Progenitor cell of endocrine pancreas (in vitro differentiated cells): ENCODE results near the gene SLC15A1. TPM values are rescaled to one million over a fixed set of nuclear protein-coding genes. Genes with fewer than 3 reads are reported as not detected.

ENCODE experiments used
- DNase-seq: peaks from one replicate; pipeline ENCODE4 v3.0.0; 2021; ENCODE audit warnings: low spot score; ENCODE audit not compliant: unreplicated experiment
- H3K27ac Mint-ChIP-seq: 2 replicates; pipeline ENCODE4 v1.8.0; 2021; ENCODE audit warnings: mild to moderate bottlenecking, moderate library complexity, mixed read lengths
- H3K27me3 Mint-ChIP-seq: 2 replicates; pipeline ENCODE4 v1.8.0; 2021; ENCODE audit warnings: mixed read lengths
- H3K36me3 Mint-ChIP-seq: 2 replicates; pipeline ENCODE4 v1.8.0; 2022; ENCODE audit warnings: mixed read lengths; ENCODE audit not compliant: insufficient read depth
- H3K4me1 Mint-ChIP-seq: 2 replicates; pipeline ENCODE4 v1.8.0; 2021; ENCODE audit warnings: low read depth, mixed read lengths
- H3K4me3 Mint-ChIP-seq: 2 replicates; pipeline ENCODE4 v1.8.0; 2021; ENCODE audit warnings: low read depth, mild to moderate bottlenecking, moderate library complexity, mixed read lengths
- H3K9me3 Mint-ChIP-seq: 2 replicates; pipeline ENCODE4 v1.8.0; 2021; ENCODE audit warnings: low read depth, mixed read lengths
- CTCF ChIP-seq: fragments of 200-600 bp; sonication (generic); IDR thresholded peaks from one replicate; pipeline ENCODE4 v1.5.0; 2021; ENCODE audit warnings: antibody characterized with exemption, mild to moderate bottlenecking; ENCODE audit not compliant: unreplicated experiment
- total RNA-seq: library from RNA; stranded (reverse); gene quantifications from 2 replicates; pipeline ENCODE4 v1.2.1, GENCODE V29; 2021

SLC15A1 gene
- total RNA-seq, 1 donor from 2014 or later = 0.53 TPM

- H3K4me1 Mint-ChIP-seq = peaks cover 12% of the 10 kb centered on the region
- H3K4me3 Mint-ChIP-seq = no peak overlapping the region
Observed at GRCh38 chr13:98675837-98676236, 76.6 kb downstream of the SLC15A1 start.

GRCh38 chr13:98675066-98675465 lies 77.4 kb downstream of the SLC15A1 start:
- Mint-ChIP-seq H3K27ac (no peak overlapping the region), H3K9me3 (no peaks in the 10 kb centered on the region), H3K36me3 (no peaks in the 10 kb centered on the region), H3K4me3 (no peak overlapping the region), H3K27me3 (peaks cover 7% of the 10 kb centered on the region), H3K4me1 (peaks cover 12% of the 10 kb centered on the region)
- TF ChIP-seq CTCF = no peak
- DNase-seq = no peak

More at GRCh38 chr13:98675837-98676236, 76.6 kb downstream of the SLC15A1 start:
- Mint-ChIP-seq H3K27ac (no peak overlapping the region), H3K36me3 (no peaks in the 10 kb centered on the region), H3K9me3 (no peaks in the 10 kb centered on the region), H3K27me3 (peaks cover 7% of the 10 kb centered on the region)
- no peak for TF ChIP-seq CTCF
- no peak for DNase-seq

GRCh38 chr13:98672947-98673613 lies 79.4 kb downstream of the SLC15A1 start:
- H3K27me3 Mint-ChIP-seq = peaks cover 9% of the 10 kb centered on the region
- peak; percentile 88 for TF ChIP-seq CTCF
- peak overlapping the region; percentile 31 for H3K4me3 Mint-ChIP-seq
- peak; percentile 42 for DNase-seq
- peaks cover 13% of the 10 kb centered on the region for H3K4me1 Mint-ChIP-seq
- H3K27ac Mint-ChIP-seq = peak overlapping the region; percentile 68
- no peaks in the 10 kb centered on the region for H3K9me3 Mint-ChIP-seq
- no peaks in the 10 kb centered on the region for H3K36me3 Mint-ChIP-seq

DNA sequence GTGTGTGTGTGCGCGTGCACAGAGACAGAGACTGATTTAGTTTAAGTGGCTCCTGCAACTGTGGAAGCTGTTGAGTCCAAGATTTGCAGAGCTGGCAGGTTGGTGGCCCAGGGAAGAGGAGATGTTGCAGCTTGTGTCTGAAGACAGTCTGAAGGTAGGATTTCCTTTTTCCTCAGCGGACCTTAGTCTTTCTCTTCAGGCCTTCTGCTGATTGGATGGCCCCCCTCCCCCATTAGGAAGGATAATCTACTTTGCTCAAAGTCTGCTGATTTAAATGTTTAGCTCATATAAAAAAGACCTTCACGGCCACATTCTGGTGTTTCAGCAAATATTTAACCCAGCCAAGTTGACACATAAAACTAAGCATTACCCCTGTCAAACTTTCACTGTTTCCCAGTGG lies 84.3 kb downstream of the SLC15A1 start:
- Mint-ChIP-seq H3K36me3 (no peaks in the 10 kb centered on the region), H3K4me3 (no peak overlapping the region), H3K4me1 (peaks cover 30% of the 10 kb centered on the region), H3K9me3 (no peaks in the 10 kb centered on the region), H3K27ac (no peak overlapping the region), H3K27me3 (peaks cover 3% of the 10 kb centered on the region)
- DNase-seq = no peak
- TF ChIP-seq CTCF = no peak

- TF ChIP-seq CTCF = no peak
- Mint-ChIP-seq H3K27me3 (peaks cover 3% of the 10 kb centered on the region), H3K36me3 (no peaks in the 10 kb centered on the region), H3K4me1 (peaks cover 25% of the 10 kb centered on the region), H3K27ac (peak overlapping the region; percentile 65), H3K9me3 (no peaks in the 10 kb centered on the region), H3K4me3 (no peak overlapping the region)
- no peak for DNase-seq
Observed at GRCh38 chr13:98665638-98665995, 86.9 kb downstream of the SLC15A1 start.
